Trophoblast cell (in vitro differentiated cells and primary cell): Measurements from ENCODE around the gene ANKS1B.

Experiments used
- DNase-seq, 2 donors: peaks; one replicate each; pipeline ENCODE4 v3.0.0-alpha.2; 2016
- H2AFZ ChIP-seq: 2 replicates; pipeline ENCODE4 v1.6.1; 2013; ENCODE audit warnings: low read length, moderate library complexity, mild to moderate bottlenecking; ENCODE audit not compliant: insufficient read depth, poor library complexity
- H2AK5ac ChIP-seq: 2 replicates; pipeline ENCODE4 v1.6.1; 2013; ENCODE audit warnings: mild to moderate bottlenecking, low read length
- H2BK120ac ChIP-seq: 2 replicates; pipeline ENCODE4 v1.6.1; 2013; ENCODE audit warnings: low read length, mild to moderate bottlenecking, moderate library complexity; ENCODE audit not compliant: insufficient read depth, poor library complexity
- H2BK12ac ChIP-seq: 2 replicates; pipeline ENCODE4 v1.6.1; 2013; ENCODE audit warnings: mild to moderate bottlenecking, low read length, moderate library complexity
- H2BK5ac ChIP-seq: 2 replicates; pipeline ENCODE4 v1.6.1; 2013; ENCODE audit warnings: low read length, low read depth, moderate library complexity, mild to moderate bottlenecking; ENCODE audit not compliant: poor library complexity
- H3K14ac ChIP-seq: 2 replicates; pipeline ENCODE4 v1.6.1; 2013; ENCODE audit warnings: mild to moderate bottlenecking, low read length
- H3K18ac ChIP-seq: 2 replicates; pipeline ENCODE4 v1.6.1; 2013; ENCODE audit warnings: mild to moderate bottlenecking, low read length
- H3K23ac ChIP-seq: 2 replicates; pipeline ENCODE4 v1.6.1; 2013; ENCODE audit warnings: low read length
- H3K27ac ChIP-seq: 2 replicates; pipeline ENCODE4 v1.5.1; 2013; ENCODE audit warnings: low read depth, mild to moderate bottlenecking, inconsistent platforms, low read length, moderate library complexity
- H3K27me3 ChIP-seq: 2 replicates; pipeline ENCODE4 v1.6.1; 2013; ENCODE audit warnings: inconsistent platforms, mild to moderate bottlenecking, low read length, moderate library complexity; ENCODE audit not compliant: insufficient read depth
- H3K36me3 ChIP-seq, 2 experiments: 1 replicate in 1 of 2; 2 replicates in 1 of 2; pipeline ENCODE4 v1.6.1; 2013; ENCODE audit warnings: low read length in 2 of 2, mild to moderate bottlenecking in 2 of 2, moderate library complexity in 1 of 2; ENCODE audit not compliant: insufficient read depth in 2 of 2, control insufficient read depth in 1 of 2
- H3K4ac ChIP-seq: 2 replicates; pipeline ENCODE4 v1.6.1; 2013; ENCODE audit warnings: low read depth, mild to moderate bottlenecking, low read length, moderate library complexity
- H3K4me1 ChIP-seq, 2 experiments: 1 replicate in 1 of 2; 2 replicates in 1 of 2; pipeline ENCODE4 v1.6.1; 2013; ENCODE audit warnings: low read length in 2 of 2, mild to moderate bottlenecking in 2 of 2, moderate library complexity in 1 of 2; ENCODE audit not compliant: insufficient read depth in 2 of 2, control insufficient read depth in 1 of 2
- H3K4me2 ChIP-seq: 2 replicates; pipeline ENCODE4 v1.6.1; 2013; ENCODE audit warnings: inconsistent platforms, mild to moderate bottlenecking, low read length, moderate library complexity
- H3K4me3 ChIP-seq: 2 replicates; pipeline ENCODE4 v1.5.1; 2013; ENCODE audit warnings: mild to moderate bottlenecking, low read depth, low read length, inconsistent platforms
- H3K79me1 ChIP-seq: one replicate; pipeline ENCODE4 v1.6.1; 2013; ENCODE audit warnings: low read length
- H3K79me2 ChIP-seq: 2 replicates; pipeline ENCODE4 v1.6.1; 2013; ENCODE audit warnings: low read length, mild to moderate bottlenecking; ENCODE audit not compliant: control insufficient read depth, insufficient read depth, poor library complexity
- H3K9ac ChIP-seq: 2 replicates; pipeline ENCODE4 v1.6.1; 2013; ENCODE audit warnings: mild to moderate bottlenecking, low read length
- H3K9me3 ChIP-seq: 2 replicates; pipeline ENCODE4 v1.6.1; 2013; ENCODE audit warnings: low read depth, mild to moderate bottlenecking, control low read depth, inconsistent platforms, low read length; ENCODE audit not compliant: insufficient read depth
- H4K12ac ChIP-seq: 2 replicates; pipeline ENCODE4 v1.6.1; 2013; ENCODE audit warnings: low read depth, mild to moderate bottlenecking, low read length, moderate library complexity
- H4K8ac ChIP-seq: 2 replicates; pipeline ENCODE4 v1.6.1; 2013; ENCODE audit warnings: low read depth, mild to moderate bottlenecking, low read length, moderate library complexity
- H4K91ac ChIP-seq: one replicate; pipeline ENCODE4 v1.6.1; 2013; ENCODE audit warnings: low read depth, mild to moderate bottlenecking, low read length, moderate library complexity
- WGBS: extraction: QIAGEN DNeasy Blood & Tissue Kit; methylation state at CpG from one replicate; pipeline ENCODE4 v1.1.7; 2013; ENCODE audit warnings: missing lambda C conversion rate; ENCODE audit not compliant: insufficient read length, insufficient coverage; ENCODE audit errors: extremely low coverage; 5-methylcytosine and 5-hydroxymethylcytosine counted together

The ANKS1B gene

DNA sequence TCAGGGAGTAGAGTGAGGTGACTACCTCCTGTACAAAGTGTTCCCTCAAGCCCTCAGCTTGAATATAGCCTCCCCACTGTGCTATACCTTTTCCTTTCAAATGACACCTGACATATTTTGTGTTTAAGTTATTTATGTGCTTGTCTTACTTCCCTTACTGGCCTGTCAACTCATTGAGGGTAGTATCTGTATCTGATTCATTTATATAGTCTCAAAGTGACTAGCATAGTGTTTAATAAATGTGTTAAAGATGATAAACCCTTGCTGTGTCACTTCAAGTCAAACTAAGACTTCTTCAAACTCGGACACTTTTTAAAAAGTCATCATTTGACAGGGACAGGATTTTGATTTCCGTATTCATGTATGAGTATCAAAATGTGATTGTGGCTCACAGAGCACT is 1287.5 kb downstream of the ANKS1B start:
- H2AFZ ChIP-seq: no peak overlapping the region
- no peak overlapping the region for H3K9ac ChIP-seq
- H2BK120ac ChIP-seq: no peak overlapping the region
- H3K79me1 ChIP-seq: no peaks in the 10 kb centered on the region
- no CpG with 5 or more reads among the region's 2 CpGs for WGBS
- no peak overlapping the region for H3K14ac ChIP-seq
- H2BK5ac ChIP-seq: no peak overlapping the region
- no peak overlapping the region for H3K4me2 ChIP-seq
- H3K4me3 ChIP-seq: no peak overlapping the region
- no peaks in the 10 kb centered on the region for H3K79me2 ChIP-seq
- H3K27ac ChIP-seq: no peak overlapping the region
- H2AK5ac ChIP-seq: no peak overlapping the region
- no peak overlapping the region for H2BK12ac ChIP-seq
- no peak overlapping the region for H4K12ac ChIP-seq
- no peaks in the 10 kb centered on the region for H3K27me3 ChIP-seq
- H4K91ac ChIP-seq: no peak overlapping the region
- no peak overlapping the region for H3K23ac ChIP-seq
- H3K4ac ChIP-seq: no peak overlapping the region
- peaks cover 2 to 12% of the 10 kb centered on the region in 2 experiments for H3K36me3 ChIP-seq
- H3K18ac ChIP-seq: no peak overlapping the region
- H3K4me1 ChIP-seq: no peaks in the 10 kb centered on the region
- no peak overlapping the region for H4K8ac ChIP-seq
- no peaks in the 10 kb centered on the region for H3K9me3 ChIP-seq
- no peak for DNase-seq

DNA sequence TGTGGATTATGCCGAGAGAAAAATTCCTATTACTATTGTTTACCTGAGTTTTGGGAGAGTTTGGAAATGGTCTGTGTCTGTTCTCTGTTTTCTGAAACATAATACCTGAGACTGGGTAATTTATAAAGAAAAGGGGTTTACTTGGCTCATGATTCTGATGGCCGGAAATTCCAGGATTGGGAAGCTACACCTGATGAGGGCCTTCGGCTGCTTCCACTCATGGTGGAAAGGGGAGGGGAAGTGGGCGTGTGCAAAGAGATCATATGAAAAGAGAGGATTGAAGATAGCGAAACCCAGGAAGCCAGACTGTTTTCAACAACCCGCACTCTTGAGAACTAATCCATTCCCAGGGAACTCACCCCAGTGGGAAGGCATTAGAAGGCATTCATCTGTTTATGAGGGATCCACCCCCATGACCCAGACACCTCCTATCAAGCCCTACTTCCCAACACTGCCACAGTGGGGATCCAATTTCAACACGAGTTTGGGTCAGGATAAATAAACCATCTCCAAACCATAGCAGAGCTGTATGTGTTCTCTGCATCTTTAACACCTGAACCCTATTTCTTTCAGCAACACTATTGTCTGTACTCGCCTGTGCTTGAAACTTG is 1288.6 kb downstream of the ANKS1B start:
- H3K27ac ChIP-seq: no peak overlapping the region
- H3K79me2 ChIP-seq: no peaks in the 10 kb centered on the region
- no peaks in the 10 kb centered on the region for H3K4me1 ChIP-seq
- H2AK5ac ChIP-seq: no peak overlapping the region
- H4K12ac ChIP-seq: no peak overlapping the region
- WGBS: no CpG with 5 or more reads among the region's 8 CpGs
- H4K91ac ChIP-seq: no peak overlapping the region
- no peaks in the 10 kb centered on the region for H3K79me1 ChIP-seq
- no peak overlapping the region for H3K4me3 ChIP-seq
- no peak overlapping the region for H2BK12ac ChIP-seq
- DNase-seq: no peak
- no peak overlapping the region for H2BK120ac ChIP-seq
- no peak overlapping the region for H4K8ac ChIP-seq
- no peak overlapping the region for H3K4ac ChIP-seq
- H2AFZ ChIP-seq: no peak overlapping the region
- H3K4me2 ChIP-seq: no peak overlapping the region
- H3K36me3 ChIP-seq: peaks cover 2 to 12% of the 10 kb centered on the region in 2 experiments
- no peak overlapping the region for H2BK5ac ChIP-seq
- no peak overlapping the region for H3K14ac ChIP-seq
- no peaks in the 10 kb centered on the region for H3K27me3 ChIP-seq
- H3K23ac ChIP-seq: no peak overlapping the region
- H3K9ac ChIP-seq: no peak overlapping the region
- no peaks in the 10 kb centered on the region for H3K9me3 ChIP-seq
- no peak overlapping the region for H3K18ac ChIP-seq

DNA sequence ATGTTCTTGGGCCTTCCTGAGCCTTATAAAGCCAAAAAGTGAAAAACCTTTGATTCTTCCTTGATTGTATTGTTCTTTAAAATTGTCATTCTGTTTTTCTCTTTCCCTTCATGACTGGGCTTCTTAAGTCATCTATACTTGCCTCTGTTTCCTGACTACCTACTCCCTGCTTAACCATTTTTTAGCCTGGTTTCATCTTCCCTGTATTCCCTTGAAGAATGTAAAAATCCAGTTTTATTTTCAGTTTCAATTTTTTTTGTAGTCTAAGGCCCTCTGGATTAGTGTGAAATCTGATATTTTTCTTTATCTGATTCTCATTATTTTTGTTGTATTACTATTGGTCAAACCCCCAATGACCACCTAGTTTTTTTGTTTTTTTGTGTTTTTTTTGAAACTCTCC is 1293.4 kb downstream of the ANKS1B start:
- no peaks in the 10 kb centered on the region for H3K79me1 ChIP-seq
- no peak overlapping the region for H3K4me2 ChIP-seq
- no peak for DNase-seq
- H3K9ac ChIP-seq: no peak overlapping the region
- H3K4ac ChIP-seq: no peak overlapping the region
- no peak overlapping the region for H3K14ac ChIP-seq
- no peaks in the 10 kb centered on the region for H3K9me3 ChIP-seq
- no peak overlapping the region for H4K91ac ChIP-seq
- H3K4me3 ChIP-seq: no peak overlapping the region
- H2BK12ac ChIP-seq: no peak overlapping the region
- H2AFZ ChIP-seq: no peak overlapping the region
- H3K27me3 ChIP-seq: no peaks in the 10 kb centered on the region
- no peaks in the 10 kb centered on the region for H3K4me1 ChIP-seq
- no peak overlapping the region for H4K8ac ChIP-seq
- H2AK5ac ChIP-seq: no peak overlapping the region
- H2BK120ac ChIP-seq: no peak overlapping the region
- H2BK5ac ChIP-seq: no peak overlapping the region
- H3K23ac ChIP-seq: no peak overlapping the region
- no peak overlapping the region for H4K12ac ChIP-seq
- no peak overlapping the region for H3K27ac ChIP-seq
- no peaks in the 10 kb centered on the region for H3K79me2 ChIP-seq
- H3K18ac ChIP-seq: no peak overlapping the region
- peaks cover 3 to 9% of the 10 kb centered on the region in 2 experiments for H3K36me3 ChIP-seq

DNA sequence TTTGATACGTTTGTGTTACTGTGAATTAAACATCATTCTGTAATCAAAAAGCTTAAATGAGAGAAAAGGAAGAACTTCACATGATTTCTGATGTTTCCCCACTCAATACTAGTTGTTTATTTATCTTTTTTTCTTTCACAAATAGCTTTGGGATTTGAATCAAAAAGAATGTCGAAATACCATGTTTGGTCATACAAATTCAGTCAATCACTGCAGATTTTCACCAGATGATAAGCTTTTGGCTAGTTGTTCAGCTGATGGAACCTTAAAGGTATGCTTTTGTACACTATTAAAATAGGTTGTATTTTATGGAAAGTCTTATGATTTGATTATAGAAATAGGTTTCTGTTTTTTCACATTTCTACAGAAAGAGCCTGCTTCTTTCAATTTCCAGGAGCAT is 1298.1 kb downstream of the ANKS1B start:
- Histone ChIP-seq H3K23ac (no peak overlapping the region), H3K4me3 (no peak overlapping the region), H2BK5ac (no peak overlapping the region), H3K4me2 (no peak overlapping the region), H3K4ac (no peak overlapping the region), H2BK12ac (no peak overlapping the region), H3K79me1 (no peaks in the 10 kb centered on the region), H4K91ac (no peak overlapping the region), H3K9me3 (no peaks in the 10 kb centered on the region), H3K79me2 (no peaks in the 10 kb centered on the region), H3K9ac (no peak overlapping the region), H3K27ac (no peak overlapping the region), H4K12ac (no peak overlapping the region), H2BK120ac (no peak overlapping the region), H4K8ac (no peak overlapping the region), H2AK5ac (no peak overlapping the region), H3K4me1 (no peaks in the 10 kb centered on the region), H3K14ac (no peak overlapping the region), H3K27me3 (no peaks in the 10 kb centered on the region), H2AFZ (no peak overlapping the region), H3K36me3 (peaks cover 6 to 12% of the 10 kb centered on the region in 2 experiments), H3K18ac (no peak overlapping the region)
- DNase-seq: no peak
- WGBS: no CpG with 5 or more reads among the region's 2 CpGs
